ENCODE measurements around the gene UROC1. TPM values are rescaled to one million over a fixed set of nuclear protein-coding genes. Genes with fewer than 3 reads are reported as not detected.

UROC1 gene
- total and polyA plus RNA-seq, 2 donors (not counting 1 experiment from before 2014, with no cell fraction given) = not detected

GRCh38 chr3:126541628-126542339 is 24.2 kb upstream of the UROC1 start:
- ChIA-PET CTCF (no interaction called here), POLR2A (no interaction called here)
- no peak overlapping the region for H3K27ac ChIP-seq (ENCODE audit: low read length in 2 of 2)
- peaks cover 0 to 6% of the 10 kb centered on the region in 2 donors for H3K4me1 ChIP-seq (ENCODE audit: control insufficient read depth in 2 of 2, insufficient read depth in 2 of 2, low read length in 2 of 2)
- no peak overlapping the region for H3K9ac ChIP-seq (ENCODE audit: low read length)
- no peak for ATAC-seq (ENCODE audit: low read depth)
- H3K4me1 Mint-ChIP-seq = no peaks in the 10 kb centered on the region
- no peak for DNase-seq
- no peaks in the 10 kb centered on the region for H3K27me3 ChIP-seq (replicated peaks in 1 of 4; ENCODE audit: control extremely low read depth in 1 of 4, control insufficient read depth in 3 of 4, insufficient read depth in 4 of 4, low read length in 3 of 4)
- H3K27me3 Mint-ChIP-seq = peaks cover 6% of the 10 kb centered on the region
- no peak overlapping the region for H3K27ac Mint-ChIP-seq
- H2AFZ ChIP-seq (ENCODE audit: insufficient read depth, low read depth, low read length, poor library complexity, severe bottlenecking) = no peak overlapping the region
- WGBS (ENCODE audit: insufficient coverage) = 96% methylated on average over 101 of the region's 101 CpGs
- TF ChIP-seq EZH2 (IDR thresholded peaks at IDR 0.05; ENCODE audit: borderline replicate concordance, insufficient read depth, low read depth, low read length, poor library complexity, severe bottlenecking) = no peak
- TF ChIP-seq, protein P1, sequence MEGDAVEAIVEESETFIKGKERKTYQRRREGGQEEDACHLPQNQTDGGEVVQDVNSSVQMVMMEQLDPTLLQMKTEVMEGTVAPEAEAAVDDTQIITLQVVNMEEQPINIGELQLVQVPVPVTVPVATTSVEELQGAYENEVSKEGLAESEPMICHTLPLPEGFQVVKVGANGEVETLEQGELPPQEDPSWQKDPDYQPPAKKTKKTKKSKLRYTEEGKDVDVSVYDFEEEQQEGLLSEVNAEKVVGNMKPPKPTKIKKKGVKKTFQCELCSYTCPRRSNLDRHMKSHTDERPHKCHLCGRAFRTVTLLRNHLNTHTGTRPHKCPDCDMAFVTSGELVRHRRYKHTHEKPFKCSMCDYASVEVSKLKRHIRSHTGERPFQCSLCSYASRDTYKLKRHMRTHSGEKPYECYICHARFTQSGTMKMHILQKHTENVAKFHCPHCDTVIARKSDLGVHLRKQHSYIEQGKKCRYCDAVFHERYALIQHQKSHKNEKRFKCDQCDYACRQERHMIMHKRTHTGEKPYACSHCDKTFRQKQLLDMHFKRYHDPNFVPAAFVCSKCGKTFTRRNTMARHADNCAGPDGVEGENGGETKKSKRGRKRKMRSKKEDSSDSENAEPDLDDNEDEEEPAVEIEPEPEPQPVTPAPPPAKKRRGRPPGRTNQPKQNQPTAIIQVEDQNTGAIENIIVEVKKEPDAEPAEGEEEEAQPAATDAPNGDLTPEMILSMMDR (IDR thresholded peaks at IDR 0.05) = no peak
- intact Hi-C loops (cut with micrococcal nuclease) = no loop called here
- no peak overlapping the region for H3K4me2 ChIP-seq (replicated peaks; ENCODE audit: low read depth, low read length, poor library complexity, severe bottlenecking)
- no peaks in the 10 kb centered on the region for H3K9me3 Mint-ChIP-seq (ENCODE audit: insufficient read depth)
- no peak overlapping the region for H3K4me3 ChIP-seq (ENCODE audit: control extremely low read depth in 1 of 5, extremely low read depth in 1 of 5, insufficient read depth in 1 of 5, low read depth in 2 of 5, low read length in 4 of 5)
- peaks cover 0 to 8% (median 0%) of the 10 kb centered on the region in 3 donors for H3K9me3 ChIP-seq (ENCODE audit: control extremely low read depth in 1 of 3, control insufficient read depth in 2 of 3, insufficient read depth in 1 of 3, low read length in 2 of 3)
- H3K4me3 Mint-ChIP-seq = no peak overlapping the region
- no peaks in the 10 kb centered on the region for H3K36me3 ChIP-seq (replicated peaks in 1 of 2; ENCODE audit: control extremely low read depth in 1 of 2, control insufficient read depth in 1 of 2, extremely low read depth in 1 of 2, insufficient read depth in 2 of 2, low read length in 1 of 2)
- no peaks in the 10 kb centered on the region for H3K79me2 ChIP-seq (ENCODE audit: control insufficient read depth, insufficient read depth, low read length)
- H4K20me1 ChIP-seq (ENCODE audit: control insufficient read depth, insufficient read depth, low read length, poor library complexity, severe bottlenecking) = no peaks in the 10 kb centered on the region

GRCh38 chr3:126540951-126541627 is 23.5 kb upstream of the UROC1 start:
- H3K9me3 Mint-ChIP-seq (ENCODE audit: insufficient read depth) = no peaks in the 10 kb centered on the region
- CTCF ChIA-PET = no interaction called here
- intact Hi-C loops (cut with micrococcal nuclease) = no loop called here
- peaks cover 6% of the 10 kb centered on the region for H3K27me3 Mint-ChIP-seq
- no peak for DNase-seq
- 54% methylated on average over 22 of the region's 24 CpGs for WGBS (ENCODE audit: insufficient coverage)
- no peak for ATAC-seq (ENCODE audit: low read depth)
- H3K27ac Mint-ChIP-seq = no peak overlapping the region
- no peak overlapping the region for H3K4me2 ChIP-seq (replicated peaks; ENCODE audit: low read depth, low read length, poor library complexity, severe bottlenecking)
- H2AFZ ChIP-seq (ENCODE audit: insufficient read depth, low read depth, low read length, poor library complexity, severe bottlenecking) = no peak overlapping the region
- no peak overlapping the region for H3K9ac ChIP-seq (ENCODE audit: low read length)
- TF ChIP-seq, protein P1 (IDR thresholded peaks at IDR 0.05) = no peak
- TF ChIP-seq EZH2 (IDR thresholded peaks at IDR 0.05; ENCODE audit: borderline replicate concordance, insufficient read depth, low read depth, low read length, poor library complexity, severe bottlenecking) = no peak
- no peak overlapping the region for H3K27ac ChIP-seq (ENCODE audit: low read length in 2 of 2)
- H4K20me1 ChIP-seq (ENCODE audit: control insufficient read depth, insufficient read depth, low read length, poor library complexity, severe bottlenecking) = no peaks in the 10 kb centered on the region
- no peaks in the 10 kb centered on the region for H3K79me2 ChIP-seq (ENCODE audit: control insufficient read depth, insufficient read depth, low read length)
- POLR2A ChIA-PET = no interaction called here
- no peaks in the 10 kb centered on the region for H3K36me3 ChIP-seq (replicated peaks in 1 of 2; ENCODE audit: control extremely low read depth in 1 of 2, control insufficient read depth in 1 of 2, extremely low read depth in 1 of 2, insufficient read depth in 2 of 2, low read length in 1 of 2)
- H3K4me1 ChIP-seq (ENCODE audit: control insufficient read depth in 2 of 2, insufficient read depth in 2 of 2, low read length in 2 of 2) = peaks cover 0 to 6% of the 10 kb centered on the region in 2 donors
- H3K4me1 Mint-ChIP-seq = no peaks in the 10 kb centered on the region
- no peak overlapping the region for H3K4me3 Mint-ChIP-seq
- no peaks in the 10 kb centered on the region for H3K27me3 ChIP-seq (replicated peaks in 1 of 4; ENCODE audit: control extremely low read depth in 1 of 4, control insufficient read depth in 3 of 4, insufficient read depth in 4 of 4, low read length in 3 of 4)
- no peak overlapping the region for H3K4me3 ChIP-seq (ENCODE audit: control extremely low read depth in 1 of 5, extremely low read depth in 1 of 5, insufficient read depth in 1 of 5, low read depth in 2 of 5, low read length in 4 of 5)
- peaks cover 0 to 8% (median 0%) of the 10 kb centered on the region in 3 donors for H3K9me3 ChIP-seq (ENCODE audit: control extremely low read depth in 1 of 3, control insufficient read depth in 2 of 3, insufficient read depth in 1 of 3, low read length in 2 of 3)
